ENCODE data around the gene ATXN7L2.

GRCh38 chr1:109491372-109491771, 7.7 kb downstream of the ATXN7L2 start:
- TF ChIP-seq CTCF (IDR thresholded peaks at IDR 0.05) = no peak
- TF ChIP-seq POLR2AphosphoS5 (IDR thresholded peaks at IDR 0.05) = no peak
- TF ChIP-seq POLR2A (IDR thresholded peaks at IDR 0.05) = no peak
